NCI-H2107 treated with DMSO at 0.1 percent for 48 hours (cell line): ENCODE data around the gene FGF6.

Experiments used
- DNase-seq: peaks from one replicate; lab custom pipeline; 2025; ENCODE audit not compliant: unreplicated experiment; lab: John Stamatoyannopoulos, UW

FGF6 gene

DNA sequence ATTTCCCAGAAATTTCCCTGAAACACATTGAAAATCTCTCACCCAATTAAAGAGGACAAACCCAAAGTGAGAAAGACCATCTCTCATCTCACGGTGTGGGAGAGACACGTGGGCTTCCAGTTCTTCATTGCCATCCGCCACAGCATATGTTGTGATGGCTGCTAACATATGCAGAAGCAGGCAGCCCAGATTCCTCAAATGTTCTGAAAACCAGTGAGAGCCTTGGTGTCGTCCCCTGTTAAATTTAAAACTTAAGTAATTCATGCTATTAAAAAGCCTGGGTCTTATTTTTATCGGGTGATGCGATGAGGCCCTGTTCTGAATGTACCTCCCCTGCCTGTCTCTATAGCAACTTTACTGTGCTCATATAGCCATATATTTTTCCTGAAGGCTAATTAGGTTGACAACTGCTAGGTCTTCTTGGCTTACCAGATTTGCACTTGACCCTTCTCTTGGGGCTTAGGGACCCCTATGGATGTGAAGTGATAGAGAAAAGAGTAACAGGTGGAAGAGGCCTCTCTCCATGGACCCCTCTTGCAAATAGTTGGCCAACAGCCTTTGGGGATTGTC, 2.8 kb upstream of the FGF6 start:
- no peak for DNase-seq

DNA sequence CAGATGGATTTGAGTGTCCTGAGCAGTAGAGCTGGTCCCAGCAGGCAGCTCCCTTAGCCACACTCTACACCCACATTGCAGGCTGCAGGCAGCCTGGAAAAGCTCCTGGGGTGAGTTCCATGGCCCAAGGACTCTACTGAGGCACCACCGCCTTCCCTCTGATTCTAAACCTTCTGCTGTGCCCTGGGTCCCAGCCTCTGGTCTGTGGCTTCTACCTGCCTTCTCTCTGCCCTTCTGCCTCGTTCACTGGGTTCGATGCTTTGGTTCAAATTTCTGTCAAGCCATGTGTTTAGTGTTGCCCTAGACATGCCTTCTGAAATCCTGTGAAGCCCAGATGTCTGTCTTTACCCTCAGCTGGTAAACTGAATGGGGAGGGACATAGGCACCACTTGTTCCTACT, 1.5 kb upstream of the FGF6 start:
- no peak for DNase-seq

DNA sequence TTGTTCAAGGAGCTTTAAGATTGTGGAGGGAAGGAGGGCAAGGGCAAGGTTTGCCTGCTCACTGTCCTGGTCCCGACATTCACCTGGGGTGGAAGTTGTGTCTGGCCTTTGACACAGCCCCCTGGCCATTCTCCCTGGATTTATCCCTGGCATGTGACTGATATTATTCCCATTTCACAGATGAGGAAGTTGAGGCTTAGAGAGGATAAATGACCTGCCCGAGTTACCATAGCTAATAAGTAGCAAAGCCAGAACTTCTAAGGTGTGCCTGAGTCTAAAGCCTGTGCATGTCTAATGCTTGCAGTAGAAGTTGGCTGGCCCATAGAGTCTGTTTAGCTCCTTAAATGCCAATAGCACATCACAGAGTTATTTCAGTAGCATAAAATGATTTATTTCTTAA, 720 bp upstream of the FGF6 start:
- no peak for DNase-seq

DNA sequence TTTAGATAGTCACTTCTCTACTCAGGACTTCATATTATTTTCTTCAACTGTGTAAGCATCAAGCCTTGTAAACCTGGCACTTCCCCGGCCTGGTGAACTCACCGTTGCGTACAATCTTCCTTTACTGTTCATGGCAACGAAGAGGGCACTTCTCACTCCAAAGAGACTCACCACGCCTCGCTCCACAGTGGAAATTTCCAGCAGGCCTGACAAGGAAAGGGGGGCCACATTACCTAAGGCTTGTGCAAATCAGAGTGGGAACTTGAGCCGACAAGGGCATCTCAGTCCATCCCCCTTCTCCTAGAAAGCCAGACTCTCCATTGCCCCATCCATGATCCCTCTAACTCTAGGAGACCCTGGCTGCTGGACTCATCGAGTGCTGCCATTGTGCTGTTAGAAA, 1.6 kb downstream of the FGF6 start:
- DNase-seq, result no peak

DNA sequence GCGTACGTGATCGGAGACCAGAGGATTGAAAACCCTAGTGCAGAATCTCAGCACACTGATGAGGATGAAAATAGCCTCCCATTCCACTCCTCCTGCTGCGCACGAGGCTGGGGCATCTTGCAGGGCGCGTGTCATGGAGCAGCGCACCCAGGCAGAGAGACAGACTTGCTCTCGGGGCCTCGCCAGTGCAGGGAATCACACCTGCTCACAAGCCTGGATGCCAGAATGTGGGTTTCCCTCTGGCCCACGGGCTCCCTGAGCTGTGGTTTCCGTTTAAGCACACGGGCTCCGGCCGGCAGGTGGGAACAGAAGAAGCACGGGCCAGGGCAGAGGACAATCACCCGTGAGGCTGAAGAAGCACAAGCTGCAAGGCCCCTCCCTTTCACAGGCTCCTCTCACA, 2.0 kb downstream of the FGF6 start:
- DNase-seq, result peak; percentile 9

DNA sequence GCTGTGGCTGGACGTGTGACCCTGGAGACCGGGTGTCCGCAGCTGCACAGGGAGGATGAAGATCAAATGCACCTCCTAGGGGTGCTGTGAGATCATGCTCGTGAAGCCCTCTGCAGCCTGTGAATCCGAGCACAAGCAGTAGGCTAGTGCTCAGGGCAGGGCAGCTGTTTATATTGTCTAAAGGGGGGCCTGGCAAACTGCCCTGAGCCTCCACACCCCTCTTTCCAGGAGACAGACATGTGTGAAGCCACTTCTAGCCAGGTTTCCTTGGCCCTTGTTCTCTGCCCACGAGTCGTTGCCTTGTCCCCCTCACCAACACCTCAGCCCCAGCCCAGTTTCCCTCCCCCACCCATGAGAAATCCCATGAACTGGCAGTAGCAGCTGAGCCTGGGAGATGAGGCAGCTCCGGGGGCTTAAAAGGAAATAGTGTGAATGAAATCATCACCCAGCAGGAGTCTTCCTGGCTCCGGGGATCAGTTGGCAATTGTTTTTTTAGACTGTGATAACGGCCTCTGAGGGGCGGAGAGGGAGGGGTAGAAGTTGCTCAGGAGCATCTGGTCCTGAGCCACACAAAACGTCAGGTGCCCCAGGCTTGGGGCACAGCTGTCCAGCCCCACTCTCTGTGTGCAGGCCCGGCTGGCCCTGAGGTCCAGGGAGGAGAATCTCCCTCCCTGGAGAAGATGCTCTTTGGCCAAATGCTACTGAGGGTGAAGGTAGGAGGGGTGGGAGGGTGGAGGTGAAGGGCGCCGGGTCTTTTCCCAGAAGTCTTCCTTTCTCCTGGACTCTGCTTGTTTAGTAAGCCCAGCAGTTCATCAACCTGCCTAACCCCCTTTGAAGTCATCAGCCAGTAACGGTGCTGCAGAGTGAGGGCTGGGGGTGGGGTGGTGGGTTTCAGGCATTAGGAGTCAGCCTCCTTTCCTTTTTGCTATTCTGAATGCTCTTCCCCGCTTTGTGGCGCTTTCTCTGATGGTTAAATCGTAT, 4.0 kb downstream of the FGF6 start:
- DNase-seq, result peak; percentile 73

DNA sequence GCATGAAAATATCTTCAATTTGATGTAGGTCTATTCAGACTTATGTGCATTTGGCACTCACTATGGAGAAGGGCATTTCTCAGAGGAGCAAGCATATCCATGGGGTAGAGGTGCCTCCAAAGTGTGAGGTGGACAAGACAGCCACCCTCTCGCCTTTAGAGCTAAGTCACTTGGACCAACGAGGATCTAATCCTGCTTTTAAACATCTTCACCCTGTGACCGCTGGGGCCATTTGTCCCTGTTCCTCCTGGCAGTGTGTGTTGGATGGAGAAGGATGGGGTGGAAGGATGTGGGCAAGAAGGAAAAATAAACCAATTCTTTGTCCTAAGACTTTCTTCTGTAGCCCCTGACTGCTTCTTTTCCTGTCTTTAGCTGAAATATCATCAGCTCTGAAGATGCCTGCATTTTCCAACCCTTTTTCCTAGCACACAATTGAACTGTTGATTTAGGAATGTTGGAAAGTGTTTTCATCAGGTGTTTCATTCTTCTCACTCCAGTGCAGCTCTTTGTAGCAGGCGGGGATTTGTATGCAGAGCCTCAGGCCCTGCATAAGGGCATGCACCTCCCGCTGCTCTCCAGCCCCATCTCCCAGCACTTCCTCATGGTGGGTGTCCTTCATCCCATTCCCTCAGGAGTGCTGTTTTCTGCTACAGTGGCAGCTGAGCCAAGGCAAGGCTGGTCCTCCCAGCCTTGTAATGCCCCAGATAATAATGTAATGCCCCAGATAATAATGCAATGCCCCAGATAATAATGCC, 5.3 kb downstream of the FGF6 start:
- DNase-seq, result no peak

DNA sequence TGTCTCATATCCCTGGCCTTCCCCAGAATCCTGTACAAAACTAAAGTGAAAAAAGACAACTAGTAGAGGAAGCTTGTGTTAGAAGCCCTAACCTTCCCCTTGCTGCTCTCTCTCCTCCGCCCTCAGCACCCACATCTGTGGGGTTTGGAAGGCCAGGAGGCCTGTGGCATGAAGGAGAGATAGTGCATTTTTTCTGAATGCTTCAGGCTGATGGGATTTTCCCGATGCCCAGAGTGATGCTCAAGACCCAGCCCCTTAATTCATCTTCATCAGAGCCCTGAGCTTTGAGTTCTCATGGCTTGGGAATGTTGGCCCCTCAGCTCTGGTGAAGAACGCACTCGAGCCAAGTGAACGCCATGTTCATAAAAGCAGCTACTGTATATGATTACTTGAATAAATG, 5.9 kb downstream of the FGF6 start:
- DNase-seq, result no peak

DNA sequence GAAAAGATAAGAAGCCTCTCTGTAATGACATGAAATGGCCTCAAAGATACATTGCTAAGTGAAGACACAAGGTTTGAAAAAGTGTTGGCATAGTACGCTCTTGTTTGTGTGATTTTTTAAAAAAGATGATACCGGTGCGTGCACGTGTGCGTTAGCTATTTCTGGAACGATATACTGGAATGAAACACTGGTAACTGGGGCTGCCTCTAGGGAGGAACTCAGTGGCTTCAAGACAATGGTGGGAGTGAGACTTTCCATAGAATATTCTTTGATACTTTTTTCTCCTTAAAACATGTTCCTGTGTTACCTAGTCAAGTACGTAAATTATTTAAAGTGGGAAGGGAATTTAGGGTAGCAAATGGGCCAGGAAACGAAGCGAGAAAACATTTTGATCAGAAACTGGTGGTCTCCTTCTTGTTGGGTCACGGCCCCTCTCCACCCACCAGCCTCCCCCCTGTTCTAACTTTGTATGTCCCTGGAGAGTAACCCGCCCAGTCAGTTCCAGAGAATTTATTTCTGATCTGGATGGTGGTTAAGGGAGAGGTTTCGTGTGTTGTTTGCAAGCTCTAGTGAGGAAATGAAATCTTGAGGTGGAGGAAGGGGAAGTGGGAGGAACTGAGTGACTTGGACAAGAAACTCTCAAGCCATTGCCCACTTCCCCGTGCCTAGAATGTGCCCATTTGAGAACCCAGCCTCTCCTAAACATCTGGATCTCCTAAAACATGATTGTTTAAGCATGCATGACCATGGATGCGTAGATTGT, 6.6 kb downstream of the FGF6 start:
- DNase-seq, result no peak

DNA sequence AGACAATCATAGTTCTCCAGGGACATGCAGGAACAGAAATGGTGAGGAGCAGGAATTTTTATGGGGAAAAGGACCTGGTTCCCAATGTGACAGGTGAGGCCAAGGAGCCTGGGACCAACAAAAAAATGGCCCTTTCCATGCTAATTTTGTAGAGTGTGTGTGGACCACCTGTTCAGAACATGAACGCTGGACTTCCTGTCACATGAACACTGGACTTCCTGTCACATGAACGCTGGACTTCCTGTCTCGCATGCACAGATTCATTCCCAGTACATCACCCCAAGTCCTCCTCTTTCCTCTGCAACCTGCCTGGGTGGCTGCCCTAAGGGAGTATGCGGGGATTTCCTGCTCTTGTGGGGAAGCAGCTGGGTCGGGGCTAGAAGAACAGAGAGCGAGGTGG, 10.1 kb downstream of the FGF6 start:
- DNase-seq, result no peak

DNA sequence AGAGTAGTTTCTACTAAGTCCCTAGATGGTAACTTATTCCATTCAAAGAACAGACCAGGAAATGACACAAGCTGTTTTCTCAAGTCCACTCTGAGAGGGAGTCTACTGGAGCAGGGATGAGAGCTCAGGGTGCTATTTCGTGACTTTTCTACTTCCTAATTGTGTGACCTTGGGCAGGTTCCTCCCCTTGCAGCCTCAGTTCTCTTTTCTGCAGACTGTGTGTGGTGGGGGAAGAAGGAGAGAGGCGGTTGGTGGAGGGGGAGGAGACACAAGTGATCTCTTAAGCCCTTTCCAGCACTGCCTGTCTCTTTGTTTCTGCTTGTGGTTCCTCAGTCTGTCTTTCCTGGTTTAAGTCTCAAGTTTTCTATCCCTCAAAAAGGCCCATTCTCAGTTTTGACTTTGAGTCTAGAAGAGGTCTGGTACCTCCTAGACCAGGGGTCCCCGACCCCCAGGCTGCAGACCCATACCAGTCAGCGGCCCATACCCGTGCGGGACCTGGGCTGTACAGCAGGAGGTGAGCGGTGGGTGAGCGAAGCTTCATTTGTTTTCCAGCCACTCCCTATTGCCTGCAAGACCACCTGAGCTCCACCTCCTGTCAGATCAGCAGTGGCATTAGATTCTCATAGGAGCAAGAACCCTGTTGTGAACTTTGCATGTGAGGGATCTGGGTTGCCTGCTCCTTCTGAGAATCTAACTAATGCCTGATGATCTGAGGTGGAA, 10.7 kb downstream of the FGF6 start:
- DNase-seq, result no peak

DNA sequence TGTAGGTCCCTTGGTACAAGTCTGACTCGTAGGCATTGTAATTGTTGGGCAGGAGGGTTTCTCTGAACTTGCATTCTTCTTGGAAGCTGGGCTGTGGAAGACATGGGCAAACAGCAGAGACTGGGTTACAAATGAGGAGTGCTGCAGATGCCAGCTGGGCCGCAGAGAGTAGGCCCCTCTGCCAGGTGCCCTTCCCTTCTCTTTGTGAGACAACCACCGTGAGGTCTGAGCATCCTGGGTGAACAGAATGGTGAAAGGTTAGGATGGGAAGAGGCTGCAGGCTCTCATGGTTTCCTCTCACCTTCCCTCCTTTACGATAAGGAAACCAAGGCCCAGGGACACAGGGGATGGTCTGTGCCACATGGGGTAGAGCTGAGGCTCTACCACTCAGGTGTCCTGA, 11.3 kb downstream of the FGF6 start:
- DNase-seq, result no peak

DNA sequence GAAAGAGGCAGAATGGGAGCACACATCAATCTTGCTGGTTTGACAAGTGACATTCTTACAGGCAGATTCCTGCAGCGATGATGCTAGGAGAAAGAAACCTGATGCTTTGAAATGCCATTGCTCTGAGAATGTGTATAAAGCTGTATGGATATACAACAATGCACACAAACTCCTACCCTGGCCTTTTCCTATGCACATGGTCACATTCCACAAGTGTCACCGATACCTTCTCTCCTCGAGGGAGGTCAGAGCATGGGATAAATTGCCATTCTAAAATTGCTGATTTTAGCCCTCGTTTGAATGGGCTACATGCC, 11.9 kb downstream of the FGF6 start:
- no peak for DNase-seq

DNA sequence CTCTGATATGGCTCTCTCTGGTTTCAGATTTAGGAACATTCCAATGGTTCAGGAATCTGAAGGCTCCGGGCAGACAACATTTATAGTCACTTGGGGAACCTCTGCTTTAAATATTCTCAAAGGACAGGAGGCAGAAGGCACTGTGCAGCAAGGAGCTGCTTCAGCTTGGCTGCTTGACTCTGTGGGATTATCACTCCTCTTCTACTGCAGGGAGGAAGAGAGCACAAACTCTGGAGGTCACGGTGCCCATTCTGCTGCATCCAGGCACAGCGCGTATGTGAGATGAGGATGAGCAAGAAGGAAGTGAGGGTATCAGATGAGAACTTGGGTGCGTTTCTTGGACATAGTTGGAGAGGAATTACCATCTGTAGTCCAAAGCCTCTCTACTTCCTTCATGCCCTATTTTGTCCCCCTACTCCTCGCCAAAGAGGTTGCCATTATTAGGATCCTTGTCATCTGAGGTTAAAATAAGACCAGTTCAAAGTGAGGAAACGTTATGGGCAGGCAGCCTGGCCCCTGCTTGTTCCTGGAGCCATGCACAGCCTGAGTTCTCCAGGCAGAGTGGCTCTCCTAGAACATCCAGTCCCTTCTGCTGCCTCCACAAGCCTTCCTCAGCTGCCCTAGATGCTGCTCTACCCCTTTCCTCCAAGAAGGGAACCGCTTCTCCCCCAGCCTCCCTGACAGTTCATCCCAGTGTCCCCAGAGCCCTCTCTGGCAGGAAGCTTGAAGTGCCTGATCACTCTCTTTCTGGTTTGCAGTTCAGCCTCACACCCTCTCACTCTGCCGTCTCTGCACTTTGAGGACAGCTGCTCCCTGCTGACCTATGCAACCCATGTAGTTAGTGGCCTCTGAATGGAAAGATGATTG, 12.5 kb downstream of the FGF6 start:
- no peak for DNase-seq

DNA sequence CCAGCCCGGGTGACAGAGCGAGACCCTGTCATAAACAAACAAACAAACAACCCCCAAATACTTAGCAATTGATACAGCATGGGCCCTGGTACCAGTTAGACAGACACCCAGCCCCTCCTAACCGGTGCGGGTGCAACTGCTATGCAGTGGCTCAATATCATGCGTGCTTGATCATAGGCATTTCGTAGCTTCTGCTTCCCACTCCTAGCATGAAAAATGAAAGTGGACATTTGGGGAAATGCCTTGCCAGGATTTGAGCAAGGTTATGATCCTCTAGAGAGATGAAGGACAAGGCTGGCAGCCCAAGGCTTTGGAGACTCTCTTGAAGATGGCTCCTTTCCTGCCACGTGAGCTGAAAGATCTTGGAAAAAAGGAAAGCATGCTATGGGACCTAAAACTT, 13.7 kb downstream of the FGF6 start:
- no peak for DNase-seq

DNA sequence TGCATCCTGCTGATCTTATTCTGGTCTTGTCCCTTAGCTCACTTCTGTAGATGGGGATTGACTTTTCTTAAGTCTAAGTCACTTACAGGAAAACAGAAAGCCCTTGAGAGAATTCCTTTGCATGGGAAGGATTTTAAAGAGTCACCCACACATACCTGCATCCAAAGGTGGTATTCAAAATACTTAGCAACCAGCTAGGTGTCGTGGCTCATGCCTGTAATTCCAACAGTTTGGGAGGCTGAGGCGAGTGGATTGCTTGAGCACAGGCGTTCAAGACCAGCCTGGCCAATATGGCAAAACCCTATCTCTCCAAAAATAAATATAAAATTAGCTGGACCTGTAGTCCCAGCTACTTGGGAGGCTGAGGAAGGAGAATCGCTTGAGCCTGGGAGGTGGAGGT, 14.2 kb downstream of the FGF6 start:
- no peak for DNase-seq

DNA sequence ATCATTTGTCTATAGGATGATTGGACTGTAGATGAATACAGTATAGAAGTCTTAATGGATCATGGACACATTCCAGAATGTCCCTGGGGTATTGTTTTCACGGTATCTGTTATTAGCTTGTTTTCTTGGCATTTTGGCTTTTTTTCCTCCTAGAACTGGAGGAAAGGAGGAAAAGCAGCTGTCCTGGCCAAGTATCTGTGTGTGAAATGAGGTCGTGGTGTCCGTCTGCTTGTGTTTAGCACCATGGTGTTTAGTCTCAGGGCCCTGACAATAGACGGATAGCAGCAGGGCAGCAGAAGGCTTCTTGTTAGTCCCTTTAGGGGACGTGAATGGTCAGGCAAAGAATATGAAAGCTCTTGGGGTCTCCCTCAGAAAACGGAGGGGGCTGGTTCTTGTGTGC, 21.2 kb downstream of the FGF6 start:
- no peak for DNase-seq

DNA sequence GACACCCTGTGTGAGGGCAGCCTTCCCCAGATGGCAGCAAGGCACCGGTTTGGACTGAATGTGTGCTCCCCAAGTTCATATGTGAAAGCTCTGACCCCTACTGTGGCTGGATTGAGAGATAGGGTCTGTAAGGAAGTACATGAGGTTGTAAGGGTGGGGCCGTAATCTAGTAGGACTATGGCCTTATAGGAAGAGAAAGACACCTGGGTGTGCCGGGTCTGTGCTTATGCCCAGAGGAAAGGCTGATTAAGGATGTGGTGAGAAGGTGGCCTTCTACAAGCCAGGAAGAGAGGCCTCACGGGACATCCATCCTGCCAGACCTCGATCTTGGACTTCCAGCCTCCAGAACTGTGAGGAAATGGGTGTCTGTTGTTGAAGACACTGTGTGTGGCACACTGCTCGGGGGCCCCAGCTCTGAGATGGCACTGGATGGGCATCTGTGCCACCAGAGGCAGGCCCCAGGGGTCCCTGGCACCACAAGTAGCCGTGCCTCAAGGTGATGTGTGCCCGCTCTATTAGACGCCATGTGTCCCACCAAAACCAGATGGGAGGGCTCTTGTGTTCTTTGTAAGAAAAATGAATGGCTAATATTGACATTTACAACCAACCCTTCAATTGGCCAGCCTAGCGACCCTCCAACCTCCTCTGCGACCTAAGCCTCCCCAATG, 22.0 kb downstream of the FGF6 start:
- no peak for DNase-seq

DNA sequence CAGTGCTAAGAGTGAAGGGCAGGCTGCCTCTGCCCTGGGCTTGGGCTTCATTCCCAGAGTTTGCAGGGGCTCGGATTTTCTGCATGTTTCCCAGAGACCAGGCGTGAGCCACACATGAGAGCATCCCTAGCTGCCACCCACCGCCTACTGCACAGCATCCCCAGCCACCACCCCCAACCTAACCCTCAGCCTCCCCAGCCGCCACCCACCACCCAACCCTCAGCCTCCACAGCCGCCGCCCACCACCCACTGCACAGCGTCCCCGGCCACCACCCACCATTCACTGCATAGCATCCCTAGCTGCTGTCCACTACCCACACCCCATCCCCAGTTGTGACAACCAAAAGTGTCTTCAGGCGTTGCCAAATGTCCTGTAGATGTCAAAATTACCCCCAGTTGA, 22.6 kb downstream of the FGF6 start:
- no peak for DNase-seq
